ENCODE measurements around the gene SFMBT2. TPM values are rescaled to one million over a fixed set of nuclear protein-coding genes. Genes with fewer than 3 reads are reported as not detected.

The SFMBT2 gene
- polyA plus RNA-seq, 1 experiment: 0.06 TPM

DNA sequence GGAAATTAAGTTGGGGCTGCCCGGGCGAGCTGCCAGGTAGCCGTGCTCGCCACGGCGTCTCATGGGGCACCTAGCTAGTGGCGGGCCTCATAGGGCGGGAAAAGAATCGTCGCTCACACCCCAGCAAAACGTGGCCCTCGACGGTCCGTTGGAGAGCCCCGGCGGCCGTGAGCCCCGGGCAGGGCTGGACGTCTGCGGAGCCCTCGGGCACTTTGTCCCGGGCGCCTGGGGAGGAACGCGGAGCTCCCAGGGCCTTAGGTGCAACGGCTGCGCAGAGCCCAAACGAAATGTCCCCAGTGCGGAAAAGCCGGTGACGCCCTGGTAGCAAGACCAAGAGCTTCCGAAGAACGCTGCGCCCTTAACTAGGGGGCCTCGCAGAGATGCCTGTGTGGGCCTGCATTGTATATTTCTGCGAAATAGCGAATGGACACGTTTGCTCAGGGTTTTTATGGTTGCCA, 866 bp upstream of the SFMBT2 start:
- Histone ChIP-seq H3K36me3 (ENCODE audit: control insufficient read depth, insufficient read depth, low read length) (no peaks in the 10 kb centered on the region), H3K4me3 (ENCODE audit: low read depth, low read length) (no peak overlapping the region), H3K27me3 (ENCODE audit: control insufficient read depth, insufficient read depth, low read length) (peaks cover 38% of the 10 kb centered on the region)
- POLR2A ChIA-PET: no interaction called here
- DNase-seq (ENCODE audit: low read depth): no peak
- CTCF ChIA-PET: interaction anchor here (1.1 to 1.4 kb wide), 2 partner anchors 12 to 1209 kb away, joined by 3 to 4 read pairs; partner anchors contain the start of gene PFKFB3
- no peak for TF ChIP-seq CTCF (IDR thresholded peaks at IDR 0.05; ENCODE audit: insufficient read depth, low read depth, low read length)

GRCh38 chr10:7410301-7410861, 453 bp downstream of the SFMBT2 start:
- peak overlapping the region; percentile 47 for H3K4me3 ChIP-seq (ENCODE audit: low read depth, low read length)
- DNase-seq (ENCODE audit: low read depth): no peak
- POLR2A ChIA-PET: no interaction called here
- H3K36me3 ChIP-seq (ENCODE audit: control insufficient read depth, insufficient read depth, low read length): no peaks in the 10 kb centered on the region
- no peak for TF ChIP-seq CTCF (IDR thresholded peaks at IDR 0.05; ENCODE audit: insufficient read depth, low read depth, low read length)
- H3K27me3 ChIP-seq (ENCODE audit: control insufficient read depth, insufficient read depth, low read length): peaks cover 38% of the 10 kb centered on the region
- CTCF ChIA-PET: interaction anchor here (0.9 to 1.4 kb wide), 2 partner anchors 13 to 35 kb away, joined by 4 read pairs; no protein-coding TSS in a partner anchor

DNA sequence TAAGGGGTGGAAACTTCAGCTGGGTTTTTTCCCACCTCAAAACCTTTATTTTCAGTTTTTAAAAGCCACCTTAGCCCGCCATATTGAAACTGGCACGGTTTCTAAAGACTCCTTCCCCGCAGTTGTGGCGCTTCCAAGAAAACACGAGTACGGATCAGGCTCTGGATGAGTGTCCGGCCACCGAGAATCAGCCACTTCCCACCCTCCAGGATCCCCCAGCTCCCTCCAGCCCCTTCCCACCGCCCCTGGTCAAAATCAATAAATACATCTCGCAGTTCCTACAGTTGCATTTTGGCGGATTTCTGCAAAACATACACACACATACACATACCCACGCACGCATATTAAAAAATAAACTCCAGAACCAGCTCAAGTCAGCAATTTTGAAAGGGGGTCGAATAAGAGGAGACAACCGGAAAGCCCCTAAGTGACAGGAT, 1.1 kb downstream of the SFMBT2 start:
- peak overlapping the region; percentile 22; the same call in 1 of the 2 replicates for H3K4me3 ChIP-seq (ENCODE audit: low read depth, low read length)
- ChIA-PET CTCF (interaction anchor here (1.4 kb wide), 1 partner anchor 742 kb away, joined by 4 read pairs; no protein-coding TSS in a partner anchor), POLR2A (no interaction called here)
- no peaks in the 10 kb centered on the region for H3K36me3 ChIP-seq (ENCODE audit: control insufficient read depth, insufficient read depth, low read length)
- TF ChIP-seq CTCF (IDR thresholded peaks at IDR 0.05; ENCODE audit: insufficient read depth, low read depth, low read length): no peak
- DNase-seq (ENCODE audit: low read depth): no peak
- peaks cover 38% of the 10 kb centered on the region for H3K27me3 ChIP-seq (ENCODE audit: control insufficient read depth, insufficient read depth, low read length)

DNA sequence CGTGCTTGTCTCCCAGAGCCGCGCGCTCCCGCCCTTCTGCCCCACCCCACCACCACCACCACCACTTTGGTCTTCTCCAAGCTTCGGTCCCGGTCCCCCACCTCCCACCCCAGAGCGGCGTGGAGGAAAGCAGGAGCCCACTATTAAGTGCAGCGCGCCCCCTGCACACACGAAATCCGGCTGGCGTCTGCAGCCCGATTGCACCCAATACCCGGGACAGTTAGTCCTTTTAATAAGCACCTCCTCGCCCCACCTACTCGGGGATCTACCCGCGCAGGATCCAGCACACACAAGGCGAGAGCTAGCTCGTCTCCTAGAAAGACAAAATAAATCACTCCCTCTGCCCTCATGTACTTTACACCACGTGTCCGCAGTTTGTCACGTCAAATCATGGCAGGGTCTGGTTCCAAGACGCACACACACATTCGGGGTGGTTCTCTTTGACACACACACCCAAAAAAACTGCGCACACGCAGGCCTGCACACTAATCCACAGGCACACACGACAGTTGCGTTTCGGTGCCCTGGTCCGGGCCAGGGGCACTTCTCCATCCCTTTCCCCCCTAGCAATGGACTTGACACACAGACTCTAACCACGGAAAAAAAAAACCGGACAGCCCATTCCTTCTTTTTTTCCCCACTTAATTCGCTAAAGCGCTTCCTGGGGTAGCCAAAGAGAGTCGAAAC, 1.6 kb downstream of the SFMBT2 start:
- H3K4me3 ChIP-seq (ENCODE audit: low read depth, low read length): no peak overlapping the region
- CTCF ChIA-PET: interaction anchor here (0.6 to 1.4 kb wide), 2 partner anchors 478 to 742 kb away, joined by 3 to 4 read pairs; no protein-coding TSS in a partner anchor
- no peaks in the 10 kb centered on the region for H3K36me3 ChIP-seq (ENCODE audit: control insufficient read depth, insufficient read depth, low read length)
- TF ChIP-seq CTCF (IDR thresholded peaks at IDR 0.05; ENCODE audit: insufficient read depth, low read depth, low read length): no peak
- DNase-seq (ENCODE audit: low read depth): no peak
- peaks cover 38% of the 10 kb centered on the region for H3K27me3 ChIP-seq (ENCODE audit: control insufficient read depth, insufficient read depth, low read length)
- POLR2A ChIA-PET: no interaction called here

GRCh38 chr10:7408291-7409044, 2.4 kb downstream of the SFMBT2 start:
- TF ChIP-seq CTCF (IDR thresholded peaks at IDR 0.05; ENCODE audit: insufficient read depth, low read depth, low read length): peak; percentile 45
- ChIA-PET POLR2A (no interaction called here), CTCF (interaction anchor here (0.6 to 1.4 kb wide), 2 partner anchors 477 to 741 kb away, joined by 3 to 4 read pairs; no protein-coding TSS in a partner anchor)
- no peak for DNase-seq (ENCODE audit: low read depth)
- Histone ChIP-seq H3K4me3 (ENCODE audit: low read depth, low read length) (no peak overlapping the region; the same call in 1 of the 2 replicates), H3K27me3 (ENCODE audit: control insufficient read depth, insufficient read depth, low read length) (peaks cover 38% of the 10 kb centered on the region), H3K36me3 (ENCODE audit: control insufficient read depth, insufficient read depth, low read length) (no peaks in the 10 kb centered on the region)
